GM23248 (cell line): ENCODE results near the gene KIRREL1. TPM values are rescaled to one million over a fixed set of nuclear protein-coding genes. Genes with fewer than 3 reads are reported as not detected.

Source experiments
- DNase-seq: peaks from one replicate; pipeline ENCODE4 v3.0.0-alpha.2; 2015
- H2AFZ ChIP-seq: fragments of 200-600 bp; sonication (generic); 2 replicates; pipeline ENCODE4 v1.6.1; 2016; ENCODE audit warnings: antibody characterized with exemption
- H3F3A ChIP-seq: fragments of 200-600 bp; sonication (generic); 2 replicates; pipeline ENCODE4 v1.6.1; 2016; ENCODE audit warnings: mild to moderate bottlenecking, antibody characterized with exemption, mixed run types; ENCODE audit not compliant: insufficient read depth
- H3K27ac ChIP-seq: fragments of 200-600 bp; sonication (generic); 2 replicates; pipeline ENCODE4 v1.5.1; 2016; ENCODE audit warnings: mild to moderate bottlenecking
- H3K27me3 ChIP-seq: fragments of 200-600 bp; sonication (generic); replicated peaks from 2 replicates; pipeline ENCODE4 v1.6.1; 2016; ENCODE audit warnings: mild to moderate bottlenecking; ENCODE audit not compliant: insufficient read depth
- H3K36me3 ChIP-seq: fragments of 200-600 bp; sonication (generic); 2 replicates; pipeline ENCODE4 v1.6.1; 2016; ENCODE audit warnings: low read depth, mild to moderate bottlenecking
- H3K4me1 ChIP-seq: fragments of 200-600 bp; sonication (generic); 2 replicates; pipeline ENCODE4 v1.6.1; 2016; ENCODE audit warnings: mild to moderate bottlenecking; ENCODE audit not compliant: insufficient read depth
- H3K4me2 ChIP-seq: fragments of 200-600 bp; sonication (generic); one replicate; pipeline ENCODE4 v1.6.1; 2016; ENCODE audit warnings: mild to moderate bottlenecking; ENCODE audit not compliant: unreplicated experiment
- H3K4me3 ChIP-seq: fragments of 200-600 bp; sonication (generic); 2 replicates; pipeline ENCODE4 v1.5.1; 2016; ENCODE audit warnings: mild to moderate bottlenecking
- H3K79me2 ChIP-seq: fragments of 200-600 bp; sonication (generic); 2 replicates; pipeline ENCODE4 v1.6.1; 2016; ENCODE audit warnings: mild to moderate bottlenecking; ENCODE audit not compliant: insufficient read depth
- H3K9ac ChIP-seq: fragments of 200-600 bp; sonication (generic); 2 replicates; pipeline ENCODE4 v1.6.1; 2016; ENCODE audit warnings: mild to moderate bottlenecking
- H3K9me2 ChIP-seq: fragments of 200-600 bp; sonication (generic); 2 replicates; pipeline ENCODE4 v1.6.1; 2016; ENCODE audit warnings: mixed run types, mild to moderate bottlenecking, moderate library complexity; ENCODE audit not compliant: insufficient read depth
- H3K9me3 ChIP-seq: fragments of 200-600 bp; sonication (generic); one replicate; pipeline ENCODE4 v1.6.1; 2017; ENCODE audit warnings: low read depth
- H4K20me1 ChIP-seq: fragments of 200-600 bp; sonication (generic); 2 replicates; pipeline ENCODE4 v1.6.0; 2016; ENCODE audit not compliant: insufficient read depth
- EZH2 ChIP-seq: fragments of 200-600 bp; sonication (generic); IDR thresholded peaks from 2 replicates; pipeline ENCODE4 v1.6.1; 2018; ENCODE audit warnings: antibody characterized with exemption, mild to moderate bottlenecking; ENCODE audit not compliant: insufficient read depth, poor library complexity, severe bottlenecking
- EZH2phosphoT487 ChIP-seq: fragments of 200-600 bp; sonication (generic); IDR thresholded peaks from 2 replicates; pipeline ENCODE4 v1.6.1; 2018; ENCODE audit warnings: antibody characterized with exemption, moderate library complexity, mild to moderate bottlenecking, low read depth; ENCODE audit not compliant: insufficient read depth
- WGBS, 2 experiments: methylation state at CpG; one replicate each; pipeline ENCODE4 v1.1.6; 2015 to 2017; ENCODE audit warnings: low lambda C conversion rate in 2 of 2, low coverage in 1 of 2; ENCODE audit errors: missing lambda C conversion rate in 2 of 2; 5-methylcytosine and 5-hydroxymethylcytosine counted together
- in situ Hi-C: fragments of 300-500 bp; cut with MboI; formaldehyde crosslinking; loops from 2 replicates; pipeline ENCODE4 v1.15.0; 2020
- polyA plus RNA-seq: library from polyadenylated mRNA; unstranded; fragments of >200 nt; fragmentation: Nextera tagmentation; extraction: Ambion mirVana; gene quantifications from 2 replicates; pipeline ENCODE4 v1.2.1, GENCODE V29; 2016
- total RNA-seq: library from RNA; depleted of rRNA; stranded (reverse); fragments of >200 nt; shearing (Covaris generic); gene quantifications from 2 replicates; pipeline ENCODE4 v1.2.3, GENCODE V29; 2014

The KIRREL1 gene
- total and polyA plus RNA-seq, 2 experiments from 2014 or later, result 33.7 to 108 TPM

DNA sequence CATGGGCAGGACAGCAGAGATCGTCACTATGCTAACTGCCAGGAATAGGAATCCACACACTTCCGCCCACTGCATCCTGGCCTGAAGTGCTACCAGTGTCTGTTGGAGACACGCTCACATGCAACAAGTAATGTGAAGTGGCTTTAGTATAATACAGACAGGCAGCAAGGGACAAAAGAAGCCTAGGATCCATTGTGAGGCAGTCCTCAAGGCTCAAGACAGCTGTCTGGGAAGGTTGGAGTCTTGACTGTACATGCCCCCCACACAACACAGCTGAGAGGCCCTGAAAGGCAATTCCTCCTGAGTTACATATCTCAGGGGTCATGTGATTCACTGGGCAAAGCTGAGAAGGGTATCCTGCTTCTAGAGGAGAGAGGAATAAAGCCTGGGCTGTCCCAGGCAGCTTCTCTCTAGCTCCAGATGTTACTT is 147.3 kb downstream of the KIRREL1 start:
- H3K4me2 ChIP-seq, result no peak overlapping the region
- no peak overlapping the region for H2AFZ ChIP-seq

DNA sequence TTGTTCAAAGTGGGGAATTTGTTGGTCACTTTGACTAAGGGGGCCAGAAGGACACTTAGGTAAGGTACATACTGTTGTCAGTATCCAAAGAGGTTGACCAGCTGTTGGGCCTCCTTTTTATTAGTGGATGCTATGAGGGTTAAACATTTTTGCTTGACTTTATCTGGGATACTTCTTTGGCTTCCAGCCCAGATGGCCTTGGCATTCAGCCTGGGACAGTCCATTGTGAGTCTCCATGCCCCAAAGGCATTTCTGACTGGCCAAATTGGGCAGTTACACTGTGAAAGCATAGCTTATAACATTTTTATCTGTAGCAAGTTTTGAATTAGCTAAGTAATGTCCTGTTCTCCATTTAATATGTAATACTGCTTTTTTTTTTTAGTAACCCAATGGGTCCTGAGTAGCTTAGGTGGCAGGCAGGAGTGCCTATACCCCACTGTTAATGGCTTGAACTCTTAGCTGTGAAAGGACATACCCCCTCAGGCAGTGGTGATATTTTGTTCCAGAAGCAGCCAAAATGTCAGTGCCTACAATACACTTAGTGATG is 151.8 kb downstream of the KIRREL1 start:
- Histone ChIP-seq H3K27ac (no peak overlapping the region), H3F3A (peaks cover 5% of the 10 kb centered on the region), H2AFZ (no peak overlapping the region), H3K4me1 (peaks cover 23% of the 10 kb centered on the region), H3K4me2 (no peak overlapping the region), H3K9me3 (no peaks in the 10 kb centered on the region), H3K79me2 (no peaks in the 10 kb centered on the region), H3K27me3 (no peaks in the 10 kb centered on the region), H3K9me2 (no peaks in the 10 kb centered on the region), H3K9ac (no peak overlapping the region), H3K4me3 (no peak overlapping the region), H3K36me3 (no peaks in the 10 kb centered on the region), H4K20me1 (no peaks in the 10 kb centered on the region)
- in situ Hi-C loops, result no loop called here
- peak; percentile 67 for DNase-seq
- TF ChIP-seq EZH2phosphoT487 (no peak), EZH2 (no peak)

More for the DNA sequence above, 147.3 kb downstream of the KIRREL1 start:
- Histone ChIP-seq H3K4me1 (peaks cover 5% of the 10 kb centered on the region; the same call in 1 of the 2 replicates), H3K36me3 (no peaks in the 10 kb centered on the region), H4K20me1 (no peaks in the 10 kb centered on the region), H3K9me2 (no peaks in the 10 kb centered on the region), H3K4me3 (no peak overlapping the region), H3K27ac (no peak overlapping the region), H3K79me2 (no peaks in the 10 kb centered on the region), H3F3A (peaks cover 5% of the 10 kb centered on the region), H3K9ac (no peak overlapping the region), H3K27me3 (0 out of 2 replicates have a peak, but pooled peaks cover 4% of the 10 kb centered on the region), H3K9me3 (no peaks in the 10 kb centered on the region)
- no peak for TF ChIP-seq EZH2phosphoT487
- TF ChIP-seq EZH2, result no peak
- in situ Hi-C loops, result no loop called here
- DNase-seq, result no peak
- WGBS, 2 experiments, result 68 to 80% methylated on average over 3 of the region's 3 CpGs

DNA sequence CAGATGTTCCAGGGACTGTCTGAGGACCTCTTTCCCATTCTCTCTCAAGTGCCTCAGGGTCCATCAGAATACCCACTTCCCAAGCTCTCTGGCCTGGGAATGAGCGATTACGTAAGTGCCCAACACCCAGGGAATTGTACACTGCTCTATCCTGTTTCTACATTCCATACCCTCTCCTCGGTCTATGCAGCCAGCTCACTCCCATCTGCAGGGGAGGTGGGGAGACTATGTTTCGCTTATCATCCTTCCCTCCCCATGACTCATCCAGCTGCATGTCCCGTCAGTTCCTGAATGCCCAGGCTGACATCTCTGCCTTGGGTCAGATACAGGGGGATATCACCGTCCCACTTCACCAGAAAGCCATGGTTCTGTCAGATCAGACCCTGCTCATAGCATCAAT is 152.7 kb downstream of the KIRREL1 start:
- H3F3A ChIP-seq, result peaks cover 5% of the 10 kb centered on the region
- no peaks in the 10 kb centered on the region for H3K27me3 ChIP-seq
- H3K9me2 ChIP-seq, result no peaks in the 10 kb centered on the region
- H3K4me2 ChIP-seq, result no peak overlapping the region
- in situ Hi-C loops, result no loop called here
- no peaks in the 10 kb centered on the region for H4K20me1 ChIP-seq
- H3K9me3 ChIP-seq, result no peaks in the 10 kb centered on the region
- H3K4me3 ChIP-seq, result no peak overlapping the region
- no peak overlapping the region for H2AFZ ChIP-seq
- no peak overlapping the region for H3K27ac ChIP-seq
- peak; percentile 56 for DNase-seq
- no peak overlapping the region for H3K9ac ChIP-seq
- WGBS, 2 experiments, result 53 to 54% methylated on average over 6 of the region's 6 CpGs
- H3K4me1 ChIP-seq, result peaks cover 23% of the 10 kb centered on the region
- no peaks in the 10 kb centered on the region for H3K36me3 ChIP-seq
- no peaks in the 10 kb centered on the region for H3K79me2 ChIP-seq
- TF ChIP-seq EZH2phosphoT487 (no peak), EZH2 (no peak)

DNA sequence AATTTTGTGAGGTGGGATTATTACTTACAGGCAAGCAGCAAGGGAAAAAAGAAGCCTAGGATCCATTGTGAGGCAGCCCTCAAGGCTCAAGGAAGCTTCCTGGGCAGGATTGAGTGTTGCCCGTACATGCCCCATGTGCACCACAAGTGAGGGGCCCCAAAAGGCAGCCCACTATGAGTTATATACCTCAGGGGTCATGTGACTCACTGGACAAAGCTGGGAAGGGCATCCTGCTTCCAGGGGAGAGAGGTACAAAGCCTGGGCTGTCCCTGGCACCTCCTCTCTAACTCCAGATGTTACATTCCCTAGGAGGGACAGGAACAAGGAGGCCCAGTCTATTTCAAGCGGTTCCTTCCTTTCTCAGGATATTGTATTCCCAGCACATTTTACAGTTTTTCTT is 153.3 kb downstream of the KIRREL1 start:
- Histone ChIP-seq H2AFZ (no peak overlapping the region), H3K9me3 (no peaks in the 10 kb centered on the region), H3F3A (peaks cover 5% of the 10 kb centered on the region), H3K9ac (no peak overlapping the region), H3K27ac (no peak overlapping the region), H3K4me2 (no peak overlapping the region), H3K4me3 (no peak overlapping the region), H3K4me1 (peaks cover 23% of the 10 kb centered on the region), H3K36me3 (no peaks in the 10 kb centered on the region), H3K9me2 (no peaks in the 10 kb centered on the region), H3K79me2 (no peaks in the 10 kb centered on the region), H4K20me1 (no peaks in the 10 kb centered on the region), H3K27me3 (no peaks in the 10 kb centered on the region)
- 46 to 52% methylated on average over 2 of the region's 2 CpGs for WGBS, 2 experiments
- no peak for TF ChIP-seq EZH2phosphoT487
- no peak for TF ChIP-seq EZH2
- in situ Hi-C loops, result no loop called here
- DNase-seq, result no peak

DNA sequence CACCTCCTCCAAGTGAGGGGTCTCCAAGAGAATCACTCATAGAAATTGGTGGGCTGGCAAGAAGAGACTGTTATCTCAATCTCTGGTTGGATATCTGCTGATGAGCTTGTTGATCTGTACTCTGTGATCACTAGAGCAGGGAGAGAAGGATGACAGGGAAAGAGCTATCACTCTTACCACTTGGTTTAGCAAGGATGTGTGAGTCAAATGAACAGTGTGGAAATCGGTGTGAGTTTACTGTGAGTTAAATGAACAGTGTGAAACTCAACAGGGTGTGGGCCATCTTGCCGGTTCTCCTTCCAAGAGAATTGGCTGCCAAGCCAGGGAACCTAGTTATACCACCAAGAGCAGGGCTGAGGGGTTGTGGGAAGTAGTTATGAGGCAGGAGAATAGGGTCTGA is 154.0 kb downstream of the KIRREL1 start:
- in situ Hi-C loops, result no loop called here
- Histone ChIP-seq H4K20me1 (no peaks in the 10 kb centered on the region), H3F3A (peaks cover 5% of the 10 kb centered on the region), H3K9me3 (no peaks in the 10 kb centered on the region), H3K79me2 (no peaks in the 10 kb centered on the region), H3K9ac (no peak overlapping the region), H3K4me1 (peaks cover 23% of the 10 kb centered on the region), H3K36me3 (no peaks in the 10 kb centered on the region), H3K9me2 (no peaks in the 10 kb centered on the region), H3K4me3 (no peak overlapping the region), H2AFZ (peak overlapping the region; percentile 10; the same call in 1 of the 2 replicates), H3K4me2 (no peak overlapping the region), H3K27ac (no peak overlapping the region), H3K27me3 (no peaks in the 10 kb centered on the region)
- 7 to 22% methylated on average over 2 of the region's 2 CpGs for WGBS, 2 experiments
- DNase-seq, result peak; percentile 25
- no peak for TF ChIP-seq EZH2
- no peak for TF ChIP-seq EZH2phosphoT487
